Measurements from ENCODE around the gene ZFHX2.
"Not testable (repeated sequence)": the region's sequence is repeated elsewhere in the genome, so short reads cannot be mapped to it uniquely, and the experiment has no call there.

ZFHX2 gene

DNA sequence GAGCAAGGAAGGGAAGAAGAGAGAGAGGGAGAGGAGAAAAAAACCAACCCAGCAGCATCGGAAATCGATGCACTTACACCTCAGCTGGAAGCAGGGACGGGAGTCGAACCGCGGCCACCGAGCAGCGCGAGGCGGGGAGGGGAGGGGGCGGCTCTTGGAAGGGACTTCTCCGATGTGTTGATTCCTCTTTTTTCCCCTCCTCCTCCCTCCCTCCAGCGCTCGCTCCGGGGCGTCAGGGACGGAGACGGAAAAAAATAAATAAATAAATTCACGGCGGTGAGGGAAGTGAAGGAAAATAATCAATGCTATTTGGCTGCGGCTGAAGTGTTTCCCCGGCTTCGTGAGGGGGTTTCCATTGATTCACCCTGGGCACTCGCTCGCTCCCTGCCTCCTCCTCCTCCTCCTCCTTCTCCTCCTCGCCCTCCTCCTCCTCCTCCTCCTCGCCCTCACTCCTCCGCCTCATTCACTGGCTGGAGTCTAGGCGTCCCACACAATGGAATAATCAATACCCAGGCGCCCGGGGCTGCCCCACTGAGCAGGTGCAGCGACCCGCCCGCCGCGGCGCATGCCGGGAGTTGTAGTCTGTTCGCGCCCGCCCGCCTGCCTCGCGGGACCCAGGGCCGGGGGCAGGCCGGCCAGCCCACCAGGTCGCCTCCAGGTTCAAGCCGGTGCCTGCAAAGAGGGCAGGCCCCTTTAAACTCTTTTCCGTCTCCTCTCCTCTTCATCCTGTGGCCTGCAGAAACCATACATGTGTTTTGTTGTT lies at the start of gene ZFHX2:
TSS of gene ZFHX2 (minus strand) at position 500 of the 763 bp plus-strand sequence. CDS start 16,440 bp downstream, outside the sequence.
- DNase-seq (ENCODE audit: low spot score), result peak; percentile 91

DNA sequence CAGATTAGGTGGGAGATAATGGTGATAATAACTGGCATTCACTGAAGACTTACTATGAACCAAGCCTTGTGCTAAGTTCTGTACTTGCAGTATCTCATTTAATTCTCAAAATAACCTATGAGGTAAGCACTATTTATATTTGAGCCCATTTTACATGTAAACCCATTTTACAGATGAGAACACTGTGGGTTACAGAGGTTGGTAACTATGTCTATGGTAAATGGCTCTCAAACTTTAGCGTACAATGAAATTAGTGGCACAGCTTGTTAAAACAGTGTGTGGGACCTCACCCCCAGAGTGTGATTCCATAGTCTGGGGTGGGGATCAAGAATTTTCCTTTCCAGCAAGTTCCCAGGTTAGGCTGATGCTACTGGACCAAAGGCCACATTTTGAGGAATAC lies 49.2 kb upstream of the ZFHX2 start:
- no peak for DNase-seq (ENCODE audit: low spot score)

DNA sequence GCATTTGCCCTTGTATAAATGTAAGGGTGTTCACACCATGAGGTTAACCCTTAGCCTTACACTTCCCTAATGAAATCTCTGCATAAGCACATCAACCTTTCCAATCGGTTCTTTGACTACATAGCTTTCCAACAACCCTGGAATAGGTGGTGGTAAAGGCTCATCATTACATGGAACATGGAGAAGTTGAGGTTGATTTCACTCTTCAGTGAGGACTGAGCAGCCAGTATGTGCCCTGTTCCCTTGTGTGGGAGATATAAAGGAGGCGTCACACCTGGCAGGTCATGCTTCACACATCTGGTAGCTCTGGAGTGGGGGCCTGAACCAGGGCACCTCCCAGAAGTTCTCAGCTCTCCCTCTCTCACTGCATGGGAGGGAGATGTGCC lies 48.8 kb upstream of the ZFHX2 start:
- no peak for DNase-seq (ENCODE audit: low spot score)

DNA sequence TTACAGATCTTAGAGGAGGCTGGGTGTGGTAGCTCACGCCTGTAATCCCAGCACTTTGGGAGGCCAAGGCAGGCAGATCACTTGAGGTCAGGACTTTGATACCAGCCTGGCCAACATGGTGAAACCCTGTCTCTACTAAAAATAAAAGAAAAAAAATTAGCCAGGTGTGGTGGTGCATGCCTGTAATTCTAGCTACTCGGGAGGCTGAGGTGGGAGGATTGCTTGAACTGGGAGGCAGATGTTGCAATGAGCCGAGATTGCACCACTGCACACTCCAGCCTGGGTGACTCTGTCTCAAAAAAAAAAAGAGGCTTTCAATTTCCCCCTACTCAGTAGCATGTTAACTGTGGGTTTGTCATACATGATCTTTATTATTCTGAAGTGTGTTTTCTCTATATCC lies 42.6 kb upstream of the ZFHX2 start:
- not testable (repeated sequence) for DNase-seq (ENCODE audit: low spot score)

DNA sequence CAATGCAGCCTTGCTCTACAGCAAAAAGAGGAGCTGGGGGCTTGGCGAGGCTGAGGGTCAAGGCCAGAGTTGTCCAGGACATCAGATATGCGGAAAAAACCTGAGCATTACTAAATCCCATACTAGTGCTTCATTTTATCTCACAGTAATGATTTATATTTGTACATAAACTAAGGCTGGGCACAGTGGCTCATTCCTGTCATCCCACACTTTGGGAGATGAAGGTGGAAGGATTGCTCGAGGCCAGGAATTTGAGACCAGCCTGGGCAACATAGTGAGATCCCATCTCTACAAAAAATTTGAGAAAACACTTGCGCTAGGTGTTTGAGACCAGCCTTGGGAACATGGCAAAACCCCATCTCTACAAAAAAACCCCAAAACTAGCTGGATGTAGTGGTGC lies 38.6 kb upstream of the ZFHX2 start:
- no peak for DNase-seq (ENCODE audit: low spot score)

DNA sequence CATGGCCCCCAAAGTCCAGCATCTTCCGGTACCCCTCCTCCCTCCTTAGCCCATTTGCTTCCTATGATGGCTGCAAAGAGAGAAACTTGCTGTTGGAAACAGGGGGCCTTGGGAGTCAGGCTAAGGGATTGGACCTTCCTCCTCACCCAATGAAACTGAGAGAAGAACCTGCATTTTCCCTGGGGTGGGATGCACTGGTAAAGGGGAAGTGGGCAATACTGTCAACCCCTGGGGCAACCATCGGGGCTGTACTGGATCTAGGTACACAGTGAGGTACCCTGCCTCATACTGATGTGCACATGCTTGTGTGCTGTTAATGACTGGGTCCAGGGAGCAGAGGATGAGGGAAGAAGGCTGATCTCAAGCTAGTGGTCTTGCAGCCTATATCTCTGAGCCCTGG lies 38.0 kb upstream of the ZFHX2 start:
- DNase-seq (ENCODE audit: low spot score), result no peak

DNA sequence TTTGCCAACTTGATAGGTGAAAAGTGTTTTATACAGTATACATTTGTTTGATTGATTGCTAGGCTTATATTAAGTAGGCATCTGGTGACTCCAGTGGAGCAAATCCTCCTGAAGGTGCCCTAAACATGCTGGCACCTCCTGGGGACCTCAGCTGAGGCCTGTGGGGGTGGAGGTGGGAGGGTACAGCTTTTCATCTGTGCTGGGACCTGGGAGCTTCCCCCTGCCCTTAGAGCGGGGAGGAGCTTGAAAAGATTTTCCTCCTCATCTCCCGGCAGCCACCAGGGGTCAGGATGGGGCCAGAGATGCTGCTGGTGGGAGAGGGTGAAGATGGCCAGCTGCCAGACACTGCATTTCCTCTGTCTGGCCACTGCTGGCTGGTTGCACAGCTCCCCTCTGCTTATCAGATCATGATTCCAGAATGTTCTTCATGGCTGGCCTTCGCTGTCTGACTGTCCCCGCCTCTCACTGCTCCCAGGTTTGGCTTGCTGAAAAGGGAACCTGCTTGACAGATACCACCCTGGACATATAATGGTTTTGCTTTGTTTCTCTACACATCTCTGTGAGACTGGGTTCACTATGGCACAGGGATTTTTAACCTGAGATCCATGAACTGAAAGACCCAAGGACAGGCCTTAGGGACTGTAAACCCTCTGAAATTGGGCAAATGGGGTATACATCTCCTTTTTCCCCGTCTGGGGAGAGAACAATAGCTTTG lies 37.5 kb upstream of the ZFHX2 start:
- DNase-seq (ENCODE audit: low spot score), result peak; percentile 85

DNA sequence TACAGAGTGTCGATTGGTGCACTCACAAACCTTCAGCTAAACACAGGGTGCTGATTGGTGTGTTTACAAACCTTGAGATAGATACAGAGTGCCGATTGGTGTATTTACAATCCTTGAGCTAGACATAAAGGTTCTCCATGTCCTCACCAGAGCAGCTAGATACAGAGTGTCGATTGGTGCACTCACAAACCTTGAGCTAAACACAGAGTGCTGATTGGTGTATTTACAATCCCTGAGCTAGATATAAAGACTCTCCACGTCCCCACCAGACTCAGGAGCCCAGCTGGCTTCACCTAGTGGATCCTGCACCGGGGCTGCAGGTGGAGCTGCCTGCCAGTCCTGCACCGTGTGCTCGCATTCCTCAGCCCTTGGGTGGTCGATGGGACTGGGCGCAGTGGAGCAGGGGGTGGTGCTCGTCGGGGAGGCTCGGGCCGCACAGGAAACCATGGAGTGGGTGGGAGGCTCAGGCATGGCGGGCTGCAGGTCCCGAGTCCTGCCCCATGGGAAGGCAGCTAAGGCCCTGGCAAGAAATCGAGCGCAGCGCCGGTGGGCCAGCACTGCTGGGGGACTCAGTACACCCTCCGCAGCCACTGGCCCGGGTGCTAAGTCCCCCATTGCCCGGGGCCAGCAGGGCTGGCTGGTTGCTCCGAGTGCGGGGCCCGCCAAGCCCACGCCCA lies 33.1 kb upstream of the ZFHX2 start:
- not testable (repeated sequence) for DNase-seq (ENCODE audit: low spot score)

DNA sequence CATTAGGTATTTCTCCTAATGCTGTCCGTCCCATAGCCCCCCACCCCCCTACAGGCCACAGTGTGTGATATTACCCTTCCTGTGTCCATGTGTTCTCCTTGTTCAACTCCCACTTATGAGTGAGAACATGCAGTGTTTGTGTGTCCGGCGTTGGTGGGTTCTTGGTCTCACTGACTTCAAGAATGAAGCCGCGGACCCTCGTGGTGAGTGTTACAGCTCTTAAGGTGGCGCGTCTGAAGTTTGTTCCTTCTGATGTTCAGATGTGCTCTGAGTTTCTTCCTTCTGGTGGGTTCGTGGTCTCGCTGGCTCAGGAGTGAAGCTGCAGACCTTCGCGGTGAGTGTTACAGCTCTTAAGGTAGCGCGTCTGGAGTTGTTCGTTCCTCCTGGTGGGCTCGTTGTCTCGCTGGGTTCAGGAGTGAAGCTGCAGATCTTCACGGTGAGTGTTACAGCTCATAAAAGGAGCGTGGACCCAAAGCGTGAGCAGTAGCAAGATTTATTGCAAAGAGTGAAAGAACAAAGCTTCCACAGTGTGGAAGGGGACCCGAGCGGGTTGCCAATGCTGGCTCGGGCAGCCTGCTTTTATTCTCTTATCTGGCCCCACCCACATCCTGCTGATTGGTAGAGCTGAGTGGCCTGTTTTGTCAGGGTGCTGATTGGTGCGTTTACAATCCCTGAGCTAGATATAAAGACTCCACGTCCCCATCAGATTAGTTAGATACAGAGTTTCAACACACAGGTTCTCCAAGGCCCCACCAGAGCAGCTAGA lies 32.4 kb upstream of the ZFHX2 start:
- not testable (repeated sequence) for DNase-seq (ENCODE audit: low spot score)

DNA sequence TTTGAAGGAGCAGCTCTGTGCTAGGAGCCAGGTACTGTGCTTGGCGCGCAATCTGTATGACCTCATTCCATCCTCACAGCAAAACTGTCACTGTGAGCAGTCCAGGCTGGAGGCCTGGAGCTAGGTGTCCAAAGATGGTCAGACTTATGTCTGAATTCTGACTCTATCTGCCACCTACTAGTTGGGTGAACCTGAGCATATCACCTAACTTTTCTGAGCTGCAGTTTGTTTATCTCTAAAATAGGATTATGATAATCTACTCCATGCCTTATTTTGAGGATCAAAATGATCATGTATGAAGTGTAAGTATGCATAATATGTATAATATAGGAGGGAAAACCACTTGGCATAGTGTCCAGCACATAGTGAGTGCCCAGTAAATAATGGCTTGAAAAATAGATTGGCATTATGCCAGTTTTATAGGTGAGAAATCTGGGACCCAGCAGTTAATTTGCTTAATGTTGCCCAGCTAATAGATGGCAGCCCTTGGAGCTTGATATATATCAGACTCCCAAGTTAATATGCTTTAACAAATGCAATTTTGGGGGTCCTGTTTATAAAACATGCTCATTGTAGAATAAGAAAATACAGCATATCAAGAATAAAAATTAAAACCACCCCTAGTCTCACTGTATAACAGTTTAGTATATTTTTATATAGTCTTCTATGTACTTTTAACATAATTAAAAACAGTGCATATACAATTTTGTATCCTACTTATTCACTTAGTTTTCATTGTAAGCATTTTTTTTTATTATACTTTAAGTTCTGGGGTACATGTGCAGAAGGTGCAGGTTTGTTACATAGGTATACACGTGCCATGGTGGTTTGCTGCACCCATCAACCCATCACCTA lies 31.6 kb upstream of the ZFHX2 start:
- no peak for DNase-seq (ENCODE audit: low spot score)

DNA sequence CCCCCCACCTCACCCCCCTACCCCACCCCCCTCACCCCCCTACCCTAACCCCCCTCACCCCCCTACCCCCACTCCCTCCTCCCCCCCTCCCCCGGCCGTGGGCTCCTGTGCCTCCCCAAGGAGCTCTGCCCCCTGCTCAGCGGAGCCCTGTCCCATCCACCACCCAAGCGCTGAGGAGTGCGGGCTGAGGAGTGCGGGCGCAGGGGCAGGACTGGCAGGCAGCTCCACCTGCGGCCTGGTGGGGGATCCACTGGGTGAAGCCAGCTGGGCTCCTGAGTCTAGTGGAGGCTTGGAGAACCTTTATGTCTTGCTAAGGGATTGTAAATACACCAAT lies 29.4 kb upstream of the ZFHX2 start:
- no peak for DNase-seq (ENCODE audit: low spot score)

DNA sequence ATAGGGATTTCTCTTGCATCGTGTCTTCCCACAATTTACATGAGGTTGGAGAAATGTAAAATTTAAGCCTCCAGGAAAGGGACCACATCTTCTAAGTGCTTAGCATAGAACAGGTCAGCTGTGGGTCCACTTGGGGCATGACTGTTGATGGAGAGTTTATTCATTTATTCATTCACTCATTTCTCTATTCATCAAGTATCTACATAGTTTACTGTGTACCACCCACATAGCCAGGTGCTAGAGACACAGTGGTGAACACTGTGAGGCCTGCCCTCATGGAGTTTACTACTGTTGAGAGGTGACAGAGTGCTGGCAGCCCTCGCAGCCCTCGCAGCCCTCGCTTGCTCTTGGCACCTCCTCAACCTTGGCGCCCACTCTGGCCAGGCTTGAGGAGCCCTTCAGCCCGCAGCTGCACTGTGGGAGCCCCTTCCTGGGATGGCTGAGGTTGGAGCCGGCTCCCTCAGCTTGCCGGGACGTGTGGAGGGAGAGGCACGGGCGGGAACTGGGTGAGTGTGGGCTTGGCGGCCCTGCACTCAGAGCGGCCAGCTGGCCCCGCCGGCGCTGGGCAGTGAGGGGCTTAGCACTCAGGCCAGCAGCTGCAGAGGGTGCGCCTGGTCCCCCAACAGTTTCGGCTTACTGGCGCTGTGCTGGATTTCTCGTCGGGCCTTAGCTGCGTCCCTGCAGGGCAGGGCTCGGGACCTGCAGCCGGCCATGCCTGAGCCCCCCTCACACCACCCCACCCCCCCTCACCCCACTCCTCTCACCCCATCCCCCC lies 28.8 kb upstream of the ZFHX2 start:
- DNase-seq (ENCODE audit: low spot score), result no peak

DNA sequence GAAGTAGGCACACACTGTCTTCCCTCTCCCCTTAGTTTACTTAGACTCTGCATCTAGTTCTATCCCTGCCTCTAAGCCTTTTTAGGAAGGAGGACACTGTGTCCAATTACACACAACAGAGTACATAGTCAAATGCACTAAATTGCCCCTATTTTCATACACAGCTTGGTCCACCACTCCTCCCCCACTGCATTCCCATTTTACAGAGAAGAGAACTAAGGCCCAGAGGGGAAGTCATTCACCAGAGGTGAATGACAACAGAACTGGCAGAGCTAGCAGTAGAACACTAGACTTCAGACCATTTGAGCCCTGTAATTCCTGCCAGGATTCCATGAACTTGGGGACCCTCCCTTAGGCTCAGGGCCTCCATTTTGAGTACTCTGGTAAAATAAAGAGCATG lies 28.2 kb upstream of the ZFHX2 start:
- DNase-seq (ENCODE audit: low spot score), result no peak

DNA sequence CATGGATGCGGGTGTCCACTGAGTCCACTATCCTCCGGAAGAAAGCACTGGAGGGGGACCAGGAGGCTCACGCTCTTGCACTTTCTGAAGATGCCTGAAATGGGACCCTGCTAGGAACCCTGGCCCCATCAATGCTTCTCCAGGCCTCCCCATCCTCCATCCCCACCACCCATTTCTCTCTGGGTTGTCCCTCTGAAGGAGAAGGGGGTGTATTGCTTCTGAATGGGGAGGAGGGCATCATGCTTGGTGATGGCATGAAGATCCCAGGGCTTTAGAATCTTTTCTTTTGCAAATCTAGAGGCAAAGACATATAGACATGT lies 27.7 kb upstream of the ZFHX2 start:
- DNase-seq (ENCODE audit: low spot score), result no peak

DNA sequence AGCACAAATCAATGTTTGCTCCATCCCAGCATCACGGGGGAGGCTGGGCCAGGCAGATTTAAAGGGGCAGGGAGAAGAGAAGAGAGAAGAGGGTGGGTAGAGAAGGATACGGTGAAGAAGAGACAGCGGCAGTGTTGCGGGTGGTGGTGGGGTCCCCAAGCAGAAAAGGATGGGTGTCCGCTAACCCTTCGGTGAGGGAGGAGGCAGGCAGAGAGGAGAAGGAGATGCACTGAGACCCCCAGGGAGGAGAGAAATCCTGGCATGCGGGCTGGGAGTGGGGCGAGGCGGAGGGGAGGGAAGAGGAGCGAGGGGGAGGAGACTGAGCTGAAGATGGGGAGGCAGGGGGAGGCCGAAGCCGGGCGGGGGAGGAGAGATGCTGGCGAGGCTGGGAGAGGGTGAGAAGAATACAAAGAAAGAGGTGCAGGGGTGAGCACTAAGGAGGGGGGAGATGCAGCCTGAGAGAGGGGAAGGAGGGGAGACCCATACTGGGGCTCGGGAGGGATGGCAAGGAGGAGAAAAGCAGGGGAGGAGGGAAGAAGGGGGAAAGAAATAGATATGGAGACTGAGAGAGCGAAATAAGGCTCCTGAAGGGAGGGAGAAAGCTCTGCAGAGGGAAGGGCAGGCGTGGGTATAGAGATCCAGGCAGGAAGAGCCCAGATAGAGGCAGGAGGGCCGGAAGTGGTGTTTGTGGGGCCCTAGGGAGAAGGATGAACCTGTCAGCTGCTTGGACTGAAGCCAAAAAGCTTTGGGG lies 27.2 kb upstream of the ZFHX2 start, which contains the start of gene JPH4:
TSS of gene JPH4 (minus strand) at position 231 of the 751 bp plus-strand sequence. CDS start 1,337 bp downstream, outside the sequence.
- DNase-seq (ENCODE audit: low spot score), result no peak

DNA sequence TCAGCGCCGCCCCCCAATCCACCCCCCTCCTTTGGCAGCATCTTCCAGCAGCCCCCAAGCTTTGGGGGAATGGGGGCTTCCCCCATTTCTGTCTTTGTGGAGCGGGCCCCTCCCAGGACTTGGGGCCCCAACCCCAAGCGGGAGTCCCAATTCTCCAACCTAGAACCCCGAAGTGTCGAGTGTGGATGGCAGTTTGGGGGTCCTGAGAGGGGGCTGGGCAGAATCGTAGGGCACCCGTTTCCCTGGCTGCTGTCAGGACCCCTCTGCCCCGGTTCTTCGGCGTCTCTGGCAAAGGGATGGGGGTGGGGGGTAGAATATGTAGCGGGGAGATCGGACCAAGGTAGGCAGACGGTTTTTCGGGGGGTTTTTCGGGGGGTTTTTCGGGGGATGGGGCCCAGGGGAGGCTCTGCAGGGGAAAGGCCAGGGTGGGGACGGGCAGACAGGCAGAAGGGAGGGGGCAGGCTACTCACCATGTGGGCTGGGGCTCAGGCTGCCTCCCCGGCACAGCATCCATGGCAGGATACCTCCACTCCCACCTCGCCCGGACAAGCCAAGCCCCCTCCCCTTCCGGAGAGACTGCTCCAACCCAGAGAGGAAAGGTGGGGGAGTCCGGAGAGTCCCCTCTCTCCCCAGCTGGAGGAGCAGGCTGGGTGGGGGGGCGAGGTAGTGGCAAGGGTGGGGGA lies 26.3 kb upstream of the ZFHX2 start:
- DNase-seq (ENCODE audit: low spot score), result no peak

DNA sequence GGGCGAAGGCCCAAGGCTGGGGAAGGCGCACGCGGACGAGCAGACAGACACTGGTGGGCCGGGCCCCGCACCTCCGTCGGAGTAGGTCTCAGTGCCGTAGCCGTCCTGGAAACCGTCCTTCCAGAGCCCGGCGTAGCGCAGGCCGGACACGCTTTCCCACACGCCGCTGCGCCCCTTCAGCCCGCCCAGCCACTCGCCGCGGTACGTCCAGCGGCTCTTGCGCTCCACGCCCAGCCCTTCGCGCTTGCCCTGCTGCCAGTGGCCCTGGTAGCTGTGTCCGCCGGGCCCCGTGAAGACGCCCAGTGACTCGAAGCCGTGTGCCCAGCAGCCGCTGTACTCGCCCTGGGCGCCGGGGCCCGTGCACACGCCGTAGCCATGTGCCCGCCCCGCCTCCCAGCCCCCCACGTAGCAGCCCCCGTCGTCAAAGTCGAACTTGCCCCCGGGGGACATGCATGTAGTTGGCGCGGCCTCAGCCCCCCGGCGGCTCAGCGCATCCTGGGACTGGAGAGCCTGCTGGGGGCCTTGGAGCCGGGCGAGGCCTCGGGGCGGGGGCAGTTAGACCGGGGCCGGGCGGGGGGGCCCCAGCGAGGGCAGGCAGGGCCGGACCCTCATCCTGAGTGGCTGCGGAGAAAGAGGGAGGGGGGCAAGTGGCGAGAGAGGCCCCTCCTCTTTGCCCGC lies 25.6 kb upstream of the ZFHX2 start:
- peak; percentile 37 for DNase-seq (ENCODE audit: low spot score)

DNA sequence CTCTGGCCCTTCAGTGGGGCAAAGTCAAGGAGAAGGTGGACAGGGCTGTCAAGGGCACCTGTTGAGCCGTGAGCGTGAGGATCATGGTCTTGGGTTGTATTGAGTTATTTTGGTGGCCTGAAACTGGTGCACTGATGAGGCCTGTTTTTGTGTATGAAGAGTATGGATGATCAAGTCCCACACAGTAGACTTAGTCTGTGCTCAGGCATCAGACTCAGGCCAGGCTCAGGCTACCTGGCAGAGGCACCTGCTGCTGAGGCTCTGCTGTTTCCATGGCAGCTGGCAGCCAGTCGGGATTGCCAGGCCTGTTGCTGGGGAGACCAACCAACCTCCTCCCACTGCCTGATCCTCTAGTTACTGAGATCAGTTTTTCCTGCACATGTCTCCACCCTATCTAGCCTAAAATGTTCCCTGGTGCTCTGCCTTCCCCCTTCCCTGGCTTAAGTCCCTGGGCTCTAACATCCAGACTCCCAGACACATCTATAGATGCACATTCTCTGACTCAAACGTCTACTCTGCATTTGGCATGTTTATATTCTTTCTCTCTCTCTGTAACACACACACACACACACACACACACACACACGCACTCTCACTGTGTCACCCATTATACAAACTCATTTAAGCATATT lies 21.9 kb upstream of the ZFHX2 start:
- DNase-seq (ENCODE audit: low spot score), result no peak
